Colonic mucosa (tissue), 4 donors: ENCODE measurements around the gene IFNAR2. TPM values are rescaled to one million over a fixed set of nuclear protein-coding genes. Genes with fewer than 3 reads are reported as not detected.
"Not testable (repeated sequence)": the region's sequence is repeated elsewhere in the genome, so short reads cannot be mapped to it uniquely, and the experiment has no call there.

Source experiments
- DNase-seq: peaks from one replicate; pipeline ENCODE4 v3.0.0-alpha.2; 2020
- H3K27ac ChIP-seq: fragments of 200-600 bp; one replicate; pipeline ENCODE4 v1.8.0; 2021
- H3K27me3 ChIP-seq: fragments of 200-600 bp; one replicate; pipeline ENCODE4 v1.8.0; 2021
- H3K36me3 ChIP-seq: fragments of 200-600 bp; one replicate; pipeline ENCODE4 v1.8.0; 2021
- H3K4me1 ChIP-seq: fragments of 200-600 bp; one replicate; pipeline ENCODE4 v1.8.0; 2021; ENCODE audit warnings: mild to moderate bottlenecking
- H3K4me3 ChIP-seq: fragments of 200-600 bp; one replicate; pipeline ENCODE4 v1.8.0; 2021
- H3K9ac ChIP-seq, 2 donors: one replicate each; pipeline ENCODE4 v1.7.0; 2013; ENCODE audit warnings: control low read depth in 2 of 2, low read depth in 2 of 2, low read length in 2 of 2
- H3K9me3 ChIP-seq: fragments of 200-600 bp; one replicate; pipeline ENCODE4 v1.8.0; 2021
- intact Hi-C: fragments of 100-400 bp; cut with DNase I; formaldehyde crosslinking; loops from one replicate; pipeline ENCODE4 v1.14.1; 2022
- total RNA-seq, 2 donors: library from RNA; stranded (reverse); fragmentation: NEBNext Ultra II Directional in 1 of 2; extraction: Animal tissue kit (Norgen Biotek cat#: 25700) in 1 of 2; gene quantifications; one replicate each; pipeline ENCODE4 v1.2.1, GENCODE V29; 2021
- TF ChIP-seq, protein P1 (sequence below): fragments of 200-600 bp; IDR thresholded peaks from one replicate; pipeline ENCODE4 v1.8.0; 2022; ENCODE audit warnings: antibody characterized with exemption, mild to moderate bottlenecking
- donor health status: healthy.
- donor health status: DM: no; HTN: no; CAD: no.
- donor health status: DM: no; HTN: no; CAD: no.

The IFNAR2 gene
- total RNA-seq, 2 donors from 2014 or later, result 7.0 to 19.5 TPM

DNA sequence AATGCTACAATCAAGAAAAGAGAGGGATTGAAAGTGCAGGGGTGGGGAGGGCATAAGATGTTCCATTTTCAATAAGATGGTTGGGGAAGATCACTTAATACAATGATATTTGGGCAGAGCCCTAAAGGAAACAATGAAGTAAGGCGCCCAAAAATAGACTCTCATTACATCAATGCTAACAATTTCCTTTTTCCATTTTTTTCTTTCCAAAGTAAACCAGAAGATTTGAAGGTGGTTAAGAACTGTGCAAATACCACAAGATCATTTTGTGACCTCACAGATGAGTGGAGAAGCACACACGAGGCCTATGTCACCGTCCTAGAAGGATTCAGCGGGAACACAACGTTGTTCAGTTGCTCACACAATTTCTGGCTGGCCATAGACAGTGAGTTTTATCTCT lies 16.8 kb downstream of the IFNAR2 start:
- no peak for DNase-seq
- intact Hi-C loops, result no loop called here
- H3K36me3 ChIP-seq, result peaks cover 6% of the 10 kb centered on the region
- H3K27me3 ChIP-seq, result no peaks in the 10 kb centered on the region
- TF ChIP-seq, protein P1, sequence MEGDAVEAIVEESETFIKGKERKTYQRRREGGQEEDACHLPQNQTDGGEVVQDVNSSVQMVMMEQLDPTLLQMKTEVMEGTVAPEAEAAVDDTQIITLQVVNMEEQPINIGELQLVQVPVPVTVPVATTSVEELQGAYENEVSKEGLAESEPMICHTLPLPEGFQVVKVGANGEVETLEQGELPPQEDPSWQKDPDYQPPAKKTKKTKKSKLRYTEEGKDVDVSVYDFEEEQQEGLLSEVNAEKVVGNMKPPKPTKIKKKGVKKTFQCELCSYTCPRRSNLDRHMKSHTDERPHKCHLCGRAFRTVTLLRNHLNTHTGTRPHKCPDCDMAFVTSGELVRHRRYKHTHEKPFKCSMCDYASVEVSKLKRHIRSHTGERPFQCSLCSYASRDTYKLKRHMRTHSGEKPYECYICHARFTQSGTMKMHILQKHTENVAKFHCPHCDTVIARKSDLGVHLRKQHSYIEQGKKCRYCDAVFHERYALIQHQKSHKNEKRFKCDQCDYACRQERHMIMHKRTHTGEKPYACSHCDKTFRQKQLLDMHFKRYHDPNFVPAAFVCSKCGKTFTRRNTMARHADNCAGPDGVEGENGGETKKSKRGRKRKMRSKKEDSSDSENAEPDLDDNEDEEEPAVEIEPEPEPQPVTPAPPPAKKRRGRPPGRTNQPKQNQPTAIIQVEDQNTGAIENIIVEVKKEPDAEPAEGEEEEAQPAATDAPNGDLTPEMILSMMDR, result no peak
- H3K4me1 ChIP-seq, result no peaks in the 10 kb centered on the region
- H3K27ac ChIP-seq, result no peak overlapping the region
- no peak overlapping the region for H3K9ac ChIP-seq
- no peak overlapping the region for H3K4me3 ChIP-seq
- H3K9me3 ChIP-seq, result no peaks in the 10 kb centered on the region

DNA sequence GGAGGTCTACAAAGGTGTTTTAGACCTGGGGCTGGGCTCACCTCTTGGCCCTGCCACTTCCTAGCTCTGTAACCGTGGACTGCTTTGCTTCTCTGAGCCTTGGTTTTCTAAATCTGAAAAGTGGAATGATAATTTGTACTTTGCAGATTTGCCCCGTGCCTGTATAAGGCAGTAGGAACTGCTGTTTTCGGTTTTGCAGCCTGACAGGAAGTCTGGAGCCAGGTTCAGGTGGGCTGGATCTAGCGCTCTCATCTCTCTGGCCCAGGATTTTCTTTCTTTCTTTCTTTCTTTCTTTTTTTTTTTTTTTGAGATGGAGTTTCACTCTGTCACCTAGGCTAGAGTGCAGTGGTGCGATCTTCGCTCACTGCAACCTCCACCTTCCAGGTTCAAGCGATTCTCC lies 17.2 kb downstream of the IFNAR2 start:
- no peak overlapping the region for H3K4me3 ChIP-seq
- peaks cover 6% of the 10 kb centered on the region for H3K36me3 ChIP-seq
- no peak for DNase-seq
- no peaks in the 10 kb centered on the region for H3K4me1 ChIP-seq
- H3K9me3 ChIP-seq, result no peaks in the 10 kb centered on the region
- no peak overlapping the region for H3K9ac ChIP-seq
- TF ChIP-seq, protein P1, result no peak
- intact Hi-C loops, result no loop called here
- H3K27me3 ChIP-seq, result no peaks in the 10 kb centered on the region
- no peak overlapping the region for H3K27ac ChIP-seq

DNA sequence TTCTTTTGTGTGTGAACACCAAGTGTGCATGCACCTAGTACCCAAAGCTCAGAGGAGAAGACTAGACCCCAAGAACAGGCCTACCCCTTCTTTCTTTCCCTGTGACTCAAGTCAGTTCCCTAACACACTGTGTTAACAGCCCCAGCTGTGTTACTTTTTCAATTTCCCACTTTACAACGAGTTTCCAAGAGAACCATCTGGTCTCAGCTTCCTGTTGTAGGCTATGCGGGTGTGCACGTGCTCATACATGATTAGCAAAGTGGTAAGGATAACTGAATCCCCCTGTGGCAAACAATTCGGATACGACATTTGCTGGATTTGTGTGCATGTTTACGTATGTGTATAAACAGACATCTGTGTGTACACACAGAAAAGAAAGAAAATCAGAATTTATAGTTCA lies 17.9 kb downstream of the IFNAR2 start:
- intact Hi-C loops, result no loop called here
- Histone ChIP-seq H3K4me3 (no peak overlapping the region), H3K9me3 (no peaks in the 10 kb centered on the region), H3K36me3 (peaks cover 6% of the 10 kb centered on the region), H3K27me3 (no peaks in the 10 kb centered on the region), H3K27ac (no peak overlapping the region), H3K9ac (no peak overlapping the region), H3K4me1 (no peaks in the 10 kb centered on the region)
- TF ChIP-seq, protein P1, result no peak
- DNase-seq, result no peak

DNA sequence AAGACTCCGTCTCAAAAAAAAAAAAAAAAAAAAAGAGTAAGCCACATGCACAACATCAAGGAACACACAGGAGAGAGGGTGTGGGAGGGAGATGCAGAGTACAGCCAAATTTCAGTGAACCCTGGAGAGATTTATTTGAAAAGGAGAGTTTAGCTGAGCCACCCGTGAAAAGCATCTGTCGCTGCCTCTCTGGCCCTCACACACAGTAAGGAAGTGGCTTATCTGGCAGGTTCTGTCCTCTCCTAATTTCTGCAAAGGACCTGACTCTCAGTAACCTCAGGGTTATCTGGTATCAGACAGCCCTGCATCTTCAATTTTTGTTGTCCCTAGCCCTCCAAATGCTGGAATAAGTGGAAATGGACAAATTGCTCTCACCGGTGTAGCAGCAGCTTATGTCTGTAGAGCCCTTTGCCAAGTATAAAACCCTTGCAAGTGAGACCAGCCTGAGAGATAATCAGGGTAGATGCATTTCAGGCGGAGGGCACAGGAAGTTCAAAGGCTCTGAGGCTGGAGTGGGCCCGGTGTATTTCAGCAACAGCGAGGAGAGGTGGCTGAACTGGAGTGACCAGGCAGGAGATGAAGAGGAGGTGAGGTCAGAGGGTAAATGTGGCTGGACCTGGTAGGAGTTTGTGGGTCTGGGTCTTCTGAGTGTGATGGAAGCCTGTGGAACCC lies 19.7 kb downstream of the IFNAR2 start:
- H3K27ac ChIP-seq, result no peak overlapping the region

GRCh38 chr21:33251119-33251518 lies 21.4 kb downstream of the IFNAR2 start:
- no peak overlapping the region for H3K4me3 ChIP-seq
- no peak overlapping the region for H3K9ac ChIP-seq
- intact Hi-C loops, result no loop called here
- peaks cover 6% of the 10 kb centered on the region for H3K36me3 ChIP-seq
- no peak for DNase-seq
- H3K4me1 ChIP-seq, result no peaks in the 10 kb centered on the region
- TF ChIP-seq, protein P1, result no peak
- H3K27ac ChIP-seq, result no peak overlapping the region
- no peaks in the 10 kb centered on the region for H3K9me3 ChIP-seq
- H3K27me3 ChIP-seq, result no peaks in the 10 kb centered on the region

More for the DNA sequence above, 19.7 kb downstream of the IFNAR2 start:
- Histone ChIP-seq H3K9ac (no peak overlapping the region), H3K4me3 (no peak overlapping the region), H3K4me1 (no peaks in the 10 kb centered on the region), H3K9me3 (no peaks in the 10 kb centered on the region), H3K27me3 (no peaks in the 10 kb centered on the region), H3K36me3 (peaks cover 6% of the 10 kb centered on the region)
- intact Hi-C loops, result no loop called here
- TF ChIP-seq, protein P1, result no peak
- no peak for DNase-seq

- intact Hi-C loops, H3K9ac ChIP-seq, H3K4me1 ChIP-seq, H3K36me3 ChIP-seq, H3K4me3 ChIP-seq, DNase-seq, H3K27me3 ChIP-seq, H3K27ac ChIP-seq, H3K9me3 ChIP-seq: not testable (repeated sequence)
These were observed 23.6 kb downstream of the IFNAR2 start for GRCh38 chr21:33253382-33253781.
